Testis (tissue), 3 donors: ENCODE data around the gene MGA. TPM values are rescaled to one million over a fixed set of nuclear protein-coding genes. Genes with fewer than 3 reads are reported as not detected.

Experiments used
- DNase-seq: peaks from one replicate; pipeline ENCODE4 v3.0.0-alpha.2; 2019
- H3K27ac ChIP-seq, 2 donors: fragments of 200-600 bp; sonication (generic); one replicate each; pipeline ENCODE4 v1.5.1; 2019
- H3K27me3 ChIP-seq: fragments of 200-600 bp; sonication (generic); one replicate; pipeline ENCODE4 v1.5.1; 2019
- H3K36me3 ChIP-seq: fragments of 200-600 bp; sonication (generic); one replicate; pipeline ENCODE4 v1.5.1; 2017; ENCODE audit warnings: low read depth; ENCODE audit errors: missing control alignments
- H3K4me1 ChIP-seq: fragments of 200-600 bp; sonication (generic); one replicate; pipeline ENCODE4 v1.5.1; 2019
- H3K4me3 ChIP-seq, 2 donors: fragments of 200-600 bp; sonication (generic); one replicate each; pipeline ENCODE4 v1.5.1; 2017 to 2019
- H3K9me3 ChIP-seq: fragments of 200-600 bp; sonication (generic); one replicate; pipeline ENCODE4 v1.5.1; 2017
- POLR2A ChIP-seq: fragments of 450-650 bp; IDR thresholded peaks from one replicate; pipeline ENCODE4 v1.6.1; 2017; ENCODE audit warnings: antibody characterized with exemption, mild to moderate bottlenecking, moderate library complexity
- WGBS, 2 donors: methylation state at CpG; one replicate each; pipeline ENCODE4 v1.1.5; 2018; 5-methylcytosine and 5-hydroxymethylcytosine counted together
- intact Hi-C: fragments of 100-400 bp; cut with DNase I; formaldehyde crosslinking; loops from one replicate; pipeline ENCODE4 v1.15.1; 2023; ENCODE audit warnings: low total_unique reads
- polyA plus RNA-seq: library from polyadenylated mRNA; stranded (reverse); fragments of 350-450 nt; fragmentation: Illumina TruSeq; extraction: RNeasy Lipid Tissue Mini Kit (QIAGEN cat#74804); gene quantifications from one replicate; pipeline ENCODE4 v1.2.3, GENCODE V29; 2014; ENCODE audit warnings: low read depth, low replicate concordance; ENCODE audit not compliant: insufficient read depth
- total RNA-seq, 2 donors: library from RNA; depleted of rRNA; stranded (reverse); fragments of >200 nt; gene quantifications; one replicate each; pipeline ENCODE4 v1.2.3, GENCODE V29; 2016
- TF ChIP-seq, protein P1 (sequence below), 3 experiments: fragments of 450-650 bp in 2 of 3; fragments of 200-600 bp in 1 of 3; sonication (generic) in 1 of 3; IDR thresholded peaks; one replicate each; pipeline ENCODE4 v1.5.1; 2016 to 2019; ENCODE audit warnings: antibody characterized with exemption in 3 of 3, mild to moderate bottlenecking in 2 of 3, moderate library complexity in 1 of 3

Gene MGA
- total and polyA plus RNA-seq, 3 donors from 2014 or later: 20.3 to 90.2 (median 78.1) TPM

DNA sequence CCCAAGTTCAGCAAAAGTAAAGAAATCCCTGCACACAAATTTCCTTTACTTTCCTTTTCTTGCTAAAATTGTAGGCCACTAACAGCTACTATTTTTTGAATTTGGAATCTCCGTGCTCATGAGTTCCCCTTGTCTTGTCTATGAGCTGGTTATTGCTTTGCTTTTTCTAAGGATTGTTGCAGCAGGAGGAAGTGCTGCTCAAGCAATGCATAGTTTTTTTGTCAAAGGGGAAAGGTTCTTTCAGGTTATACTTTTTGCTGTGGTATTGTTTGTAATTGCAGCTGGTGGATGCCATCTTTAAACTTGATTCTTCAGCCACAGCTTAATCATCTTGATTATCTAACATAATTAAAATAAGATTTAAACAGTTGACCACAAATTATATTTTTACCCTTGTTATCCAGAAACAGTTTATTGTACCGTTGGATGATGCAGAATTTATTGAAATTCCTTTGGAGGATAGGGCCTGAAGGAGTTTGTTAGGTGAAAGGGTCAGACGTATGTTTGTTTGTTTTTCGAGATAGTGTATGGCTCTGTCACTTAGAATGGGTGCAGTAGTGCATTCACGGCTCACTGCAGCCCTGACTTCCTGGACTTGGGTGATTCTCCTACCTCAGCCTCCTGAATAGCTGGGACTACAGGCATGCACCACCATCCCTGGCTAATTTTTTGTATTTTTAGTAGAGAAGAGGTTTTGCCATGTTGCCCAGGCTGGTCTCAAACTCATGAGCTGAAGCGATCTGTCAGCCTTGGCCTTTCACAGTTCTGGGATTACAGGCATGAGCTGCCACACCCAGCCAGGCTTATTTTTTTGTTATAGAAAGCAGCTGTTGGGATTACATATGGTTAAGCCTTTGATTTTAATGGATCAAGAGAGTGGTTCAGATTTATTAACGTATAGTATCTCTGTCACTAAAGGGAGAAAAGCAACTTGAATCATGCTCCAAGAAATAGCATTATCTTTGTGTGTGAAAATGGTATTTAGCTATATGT is 11.7 kb downstream of the MGA start:
- no peak for DNase-seq
- 69 to 82% methylated on average over 7 of the region's 7 CpGs for WGBS, 2 donors
- no peak overlapping the region for H3K4me3 ChIP-seq
- H3K4me1 ChIP-seq: no peaks in the 10 kb centered on the region
- H3K36me3 ChIP-seq: no peaks in the 10 kb centered on the region
- H3K27ac ChIP-seq: no peak overlapping the region
- intact Hi-C loops: no loop called here
- no peaks in the 10 kb centered on the region for H3K9me3 ChIP-seq
- TF ChIP-seq, protein P1, sequence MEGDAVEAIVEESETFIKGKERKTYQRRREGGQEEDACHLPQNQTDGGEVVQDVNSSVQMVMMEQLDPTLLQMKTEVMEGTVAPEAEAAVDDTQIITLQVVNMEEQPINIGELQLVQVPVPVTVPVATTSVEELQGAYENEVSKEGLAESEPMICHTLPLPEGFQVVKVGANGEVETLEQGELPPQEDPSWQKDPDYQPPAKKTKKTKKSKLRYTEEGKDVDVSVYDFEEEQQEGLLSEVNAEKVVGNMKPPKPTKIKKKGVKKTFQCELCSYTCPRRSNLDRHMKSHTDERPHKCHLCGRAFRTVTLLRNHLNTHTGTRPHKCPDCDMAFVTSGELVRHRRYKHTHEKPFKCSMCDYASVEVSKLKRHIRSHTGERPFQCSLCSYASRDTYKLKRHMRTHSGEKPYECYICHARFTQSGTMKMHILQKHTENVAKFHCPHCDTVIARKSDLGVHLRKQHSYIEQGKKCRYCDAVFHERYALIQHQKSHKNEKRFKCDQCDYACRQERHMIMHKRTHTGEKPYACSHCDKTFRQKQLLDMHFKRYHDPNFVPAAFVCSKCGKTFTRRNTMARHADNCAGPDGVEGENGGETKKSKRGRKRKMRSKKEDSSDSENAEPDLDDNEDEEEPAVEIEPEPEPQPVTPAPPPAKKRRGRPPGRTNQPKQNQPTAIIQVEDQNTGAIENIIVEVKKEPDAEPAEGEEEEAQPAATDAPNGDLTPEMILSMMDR (IDR thresholded peaks at IDR 0.05): no peak
- no peak for TF ChIP-seq POLR2A
- no peaks in the 10 kb centered on the region for H3K27me3 ChIP-seq

- Histone ChIP-seq H3K27me3 (no peaks in the 10 kb centered on the region), H3K36me3 (no peaks in the 10 kb centered on the region), H3K4me1 (no peaks in the 10 kb centered on the region), H3K27ac (no peak overlapping the region), H3K4me3 (no peak overlapping the region), H3K9me3 (no peaks in the 10 kb centered on the region)
- TF ChIP-seq, protein P1 (IDR thresholded peaks at IDR 0.05): no peak
- TF ChIP-seq POLR2A: no peak
- 88 to 95% methylated on average over 4 of the region's 4 CpGs for WGBS, 2 donors
- intact Hi-C loops: no loop called here
- DNase-seq: no peak
These were observed 15.1 kb downstream of the MGA start for GRCh38 chr15:41675337-41675736.

DNA sequence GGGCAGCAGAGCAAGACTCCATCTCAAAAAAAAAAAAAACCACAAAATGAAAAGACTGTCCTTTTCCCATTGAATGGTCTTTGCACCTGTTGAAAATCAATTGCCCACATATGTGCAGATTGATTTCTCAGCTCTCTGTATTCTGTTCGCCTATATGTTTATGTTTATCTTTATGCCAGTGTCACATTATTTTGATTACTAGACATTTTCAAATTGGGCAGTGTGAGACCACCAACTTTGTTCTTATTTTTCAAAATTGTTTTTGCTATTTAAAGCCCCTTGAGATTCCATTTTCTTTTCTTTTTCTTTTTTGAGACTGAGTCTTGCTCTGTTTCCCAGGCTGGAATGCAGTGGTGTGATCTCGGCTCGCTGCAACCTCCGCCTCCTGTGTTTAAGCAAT is 18.5 kb downstream of the MGA start:
- no peaks in the 10 kb centered on the region for H3K27me3 ChIP-seq
- TF ChIP-seq, protein P1 (IDR thresholded peaks at IDR 0.05): no peak
- TF ChIP-seq POLR2A: no peak
- WGBS, 2 donors: 93 to 98% methylated on average over 4 of the region's 4 CpGs
- H3K4me3 ChIP-seq: no peak overlapping the region
- H3K27ac ChIP-seq: no peak overlapping the region
- no peaks in the 10 kb centered on the region for H3K9me3 ChIP-seq
- intact Hi-C loops: no loop called here
- DNase-seq: no peak
- H3K4me1 ChIP-seq: no peaks in the 10 kb centered on the region
- no peaks in the 10 kb centered on the region for H3K36me3 ChIP-seq

DNA sequence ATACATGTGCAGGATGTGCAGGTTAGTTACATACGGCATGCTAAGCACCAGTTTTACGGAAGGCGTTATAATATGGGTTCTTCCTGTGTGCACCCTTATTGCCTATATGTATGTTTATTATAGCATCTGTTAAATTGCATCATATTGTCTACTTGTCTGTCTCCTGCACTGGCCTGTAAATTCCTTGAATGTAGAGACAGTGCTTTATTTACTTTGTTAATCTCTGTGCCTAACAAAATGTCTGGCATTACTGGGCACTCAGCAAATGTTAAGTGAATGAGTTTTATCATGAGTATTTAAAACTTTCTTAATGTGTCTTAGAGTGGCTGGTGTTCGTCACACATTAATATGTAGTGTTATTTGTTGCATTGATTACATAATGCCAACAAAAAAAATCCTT is 23.8 kb downstream of the MGA start:
- no peak for DNase-seq
- 92 to 96% methylated on average over 4 of the region's 4 CpGs for WGBS, 2 donors
- Histone ChIP-seq H3K4me3 (no peak overlapping the region), H3K27me3 (no peaks in the 10 kb centered on the region), H3K27ac (no peak overlapping the region), H3K9me3 (no peaks in the 10 kb centered on the region), H3K36me3 (no peaks in the 10 kb centered on the region), H3K4me1 (no peaks in the 10 kb centered on the region)
- intact Hi-C loops: no loop called here
- TF ChIP-seq, protein P1 (IDR thresholded peaks at IDR 0.05): no peak
- no peak for TF ChIP-seq POLR2A
